Thyroid gland (tissue), 4 donors: ENCODE results near the gene SLC9A5.

Experiments
- POLR2A ChIP-seq, 2 donors: fragments of 450-650 bp; IDR thresholded peaks; one replicate each; pipeline ENCODE4 v1.6.1; 2017; ENCODE audit warnings: antibody characterized with exemption in 2 of 2, mild to moderate bottlenecking in 2 of 2, moderate library complexity in 1 of 2
- TF ChIP-seq, protein P1 (sequence below), 6 experiments: fragments of 200-600 bp in 3 of 6; fragments of 450-650 bp in 3 of 6; sonication (generic) in 3 of 6; IDR thresholded peaks; one replicate each; pipeline ENCODE4 v1.5.1; 2016 to 2019; ENCODE audit warnings: antibody characterized with exemption in 6 of 6, mild to moderate bottlenecking in 2 of 6, inconsistent platforms in 1 of 6, moderate library complexity in 1 of 6

GRCh38 chr16:67275321-67275720 lies 26.5 kb downstream of the SLC9A5 start:
- TF ChIP-seq, protein P1, sequence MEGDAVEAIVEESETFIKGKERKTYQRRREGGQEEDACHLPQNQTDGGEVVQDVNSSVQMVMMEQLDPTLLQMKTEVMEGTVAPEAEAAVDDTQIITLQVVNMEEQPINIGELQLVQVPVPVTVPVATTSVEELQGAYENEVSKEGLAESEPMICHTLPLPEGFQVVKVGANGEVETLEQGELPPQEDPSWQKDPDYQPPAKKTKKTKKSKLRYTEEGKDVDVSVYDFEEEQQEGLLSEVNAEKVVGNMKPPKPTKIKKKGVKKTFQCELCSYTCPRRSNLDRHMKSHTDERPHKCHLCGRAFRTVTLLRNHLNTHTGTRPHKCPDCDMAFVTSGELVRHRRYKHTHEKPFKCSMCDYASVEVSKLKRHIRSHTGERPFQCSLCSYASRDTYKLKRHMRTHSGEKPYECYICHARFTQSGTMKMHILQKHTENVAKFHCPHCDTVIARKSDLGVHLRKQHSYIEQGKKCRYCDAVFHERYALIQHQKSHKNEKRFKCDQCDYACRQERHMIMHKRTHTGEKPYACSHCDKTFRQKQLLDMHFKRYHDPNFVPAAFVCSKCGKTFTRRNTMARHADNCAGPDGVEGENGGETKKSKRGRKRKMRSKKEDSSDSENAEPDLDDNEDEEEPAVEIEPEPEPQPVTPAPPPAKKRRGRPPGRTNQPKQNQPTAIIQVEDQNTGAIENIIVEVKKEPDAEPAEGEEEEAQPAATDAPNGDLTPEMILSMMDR (IDR thresholded peaks at IDR 0.05) = no peak
- TF ChIP-seq POLR2A (IDR thresholded peaks at IDR 0.05) = no peak
